NK-92 treated with Interleukin-12 subunit alpha and Interleukin-12 subunit beta, amount 100 ng/mL, for 24 hours (cell line): ENCODE measurements around the gene CLPTM1.
A peak's percentile ranks its signal among the peaks of the same experiment; 100 is the strongest.

Experiments
- DNase-seq: peaks from one replicate; lab custom pipeline; 2025; lab: John Stamatoyannopoulos, UW

The CLPTM1 gene

DNA sequence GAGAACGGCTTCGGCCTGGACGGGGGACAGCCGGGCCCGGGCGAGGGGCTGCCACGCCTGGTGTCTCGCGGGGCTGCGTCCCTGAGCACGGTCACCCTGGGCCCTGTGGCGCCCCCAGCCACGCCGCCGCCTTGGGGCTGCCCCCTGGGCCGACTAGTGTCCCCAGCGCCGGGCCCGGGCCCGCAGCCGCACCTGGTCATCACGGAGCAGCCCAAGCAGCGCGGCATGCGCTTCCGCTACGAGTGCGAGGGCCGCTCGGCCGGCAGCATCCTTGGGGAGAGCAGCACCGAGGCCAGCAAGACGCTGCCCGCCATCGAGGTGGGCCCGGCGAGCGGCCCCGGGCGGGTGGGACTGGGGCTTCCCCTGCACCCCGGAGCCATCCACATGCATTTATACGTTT is 56.8 kb downstream of the CLPTM1 start:
- no peak for DNase-seq

DNA sequence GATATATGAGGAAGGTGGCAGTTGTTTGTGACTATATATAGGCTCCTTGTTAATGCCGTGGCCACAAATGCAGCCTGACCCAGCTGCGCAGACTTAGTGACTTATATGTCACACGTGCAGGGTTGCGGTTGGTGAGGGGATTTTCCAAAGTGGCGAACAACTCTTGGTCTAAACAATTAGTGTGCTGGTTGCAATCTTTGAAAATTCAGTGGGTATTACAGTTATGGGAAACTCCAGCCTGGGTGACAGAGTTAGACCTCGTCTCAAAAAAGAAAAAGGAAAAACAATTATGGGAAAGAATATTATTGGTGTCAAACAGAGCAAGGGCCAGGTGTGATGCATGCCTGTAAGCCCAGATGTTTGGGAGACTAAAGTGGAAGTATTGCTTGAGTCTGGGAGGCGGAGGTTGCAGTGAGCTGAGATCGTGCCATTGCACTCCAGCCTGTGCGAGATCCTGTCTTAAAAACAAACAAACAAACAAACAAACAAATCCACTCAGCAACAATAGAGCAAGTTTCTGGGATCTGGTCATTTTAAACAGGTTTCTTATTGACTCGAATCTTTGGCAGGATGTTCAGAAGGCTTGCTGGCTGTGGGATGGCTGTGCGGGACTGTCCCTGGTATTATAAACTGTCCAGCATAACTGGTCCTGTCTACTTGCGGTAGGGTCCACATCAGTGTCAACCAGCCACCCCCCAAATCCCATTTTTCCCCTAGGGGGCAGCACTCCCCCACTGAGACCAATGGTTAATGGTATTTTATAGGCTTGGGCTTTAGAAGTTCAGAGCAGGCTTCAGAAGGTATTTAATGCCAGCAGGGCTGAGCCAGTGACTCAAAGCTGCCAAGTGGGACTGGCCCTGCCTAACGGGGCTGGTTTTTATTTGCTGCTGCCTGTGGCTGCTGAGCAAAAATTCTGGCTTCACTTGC is 61.5 kb downstream of the CLPTM1 start:
- peak; percentile 45 for DNase-seq

- no peak for DNase-seq
These were observed 64.0 kb downstream of the CLPTM1 start for GRCh38 chr19:45019187-45019586.

GRCh38 chr19:45020071-45020470 is 64.9 kb downstream of the CLPTM1 start:
- no peak for DNase-seq

GRCh38 chr19:45021971-45022370 is 66.8 kb downstream of the CLPTM1 start:
- DNase-seq: no peak

DNA sequence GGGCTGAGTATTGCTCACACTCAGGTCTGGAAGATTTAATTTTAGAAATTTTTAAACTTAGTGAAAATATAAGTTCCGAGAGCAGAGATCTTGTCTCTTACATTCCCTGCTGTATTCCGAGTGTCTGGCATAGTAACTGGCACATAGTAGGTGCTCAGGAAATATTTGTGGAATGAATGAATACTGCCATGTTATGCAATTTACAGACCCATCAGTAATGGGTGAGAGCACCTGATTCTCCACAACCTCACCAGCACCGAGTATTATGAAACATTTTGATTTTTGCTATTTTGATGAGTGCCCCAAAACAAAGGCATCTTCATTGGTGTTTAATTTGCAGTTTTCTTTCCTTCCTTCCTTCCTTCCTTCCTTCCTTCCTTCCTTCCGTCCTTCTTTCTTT is 67.9 kb downstream of the CLPTM1 start:
- no peak for DNase-seq

- no peak for DNase-seq
These were observed 70.1 kb downstream of the CLPTM1 start for GRCh38 chr19:45025264-45025663.

DNA sequence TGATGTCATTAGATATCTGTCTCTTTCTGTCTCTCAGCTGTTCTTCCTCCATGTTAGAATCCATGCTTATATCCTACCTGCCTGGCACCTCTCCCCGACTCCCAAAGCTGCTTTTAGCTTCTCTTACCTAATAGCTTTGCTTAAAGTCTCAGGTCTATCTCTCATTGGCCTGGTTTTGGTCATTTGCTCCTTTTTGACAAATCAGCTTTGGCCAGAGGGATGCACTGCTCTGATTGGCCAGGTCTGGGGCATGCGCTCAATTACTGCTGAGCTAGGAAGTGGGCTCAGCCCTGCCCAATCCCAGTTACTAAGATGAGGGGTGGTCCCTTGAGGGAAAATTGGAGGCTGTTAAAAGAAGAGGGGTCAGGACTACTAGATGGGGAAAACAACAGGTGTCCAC is 72.2 kb downstream of the CLPTM1 start:
- no peak for DNase-seq

- no peak for DNase-seq
These were observed 75.6 kb downstream of the CLPTM1 start for GRCh38 chr19:45030825-45031224.

DNA sequence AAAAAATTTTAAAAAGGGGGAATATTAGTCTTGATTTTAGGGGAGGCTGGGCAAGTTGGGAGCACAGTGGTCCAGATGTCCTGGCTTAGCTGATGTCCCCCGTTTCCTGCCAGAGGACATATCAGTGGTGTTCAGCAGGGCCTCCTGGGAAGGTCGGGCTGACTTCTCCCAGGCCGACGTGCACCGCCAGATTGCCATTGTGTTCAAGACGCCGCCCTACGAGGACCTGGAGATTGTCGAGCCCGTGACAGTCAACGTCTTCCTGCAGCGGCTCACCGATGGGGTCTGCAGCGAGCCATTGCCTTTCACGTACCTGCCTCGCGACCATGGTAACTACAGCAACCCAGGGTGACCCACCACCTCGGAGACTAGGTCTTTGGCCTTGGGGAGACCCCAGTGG is 77.2 kb downstream of the CLPTM1 start:
- no peak for DNase-seq

GRCh38 chr19:45035755-45036154 is 80.6 kb downstream of the CLPTM1 start:
- DNase-seq: no peak

GRCh38 chr19:45037393-45038169 is 82.4 kb downstream of the CLPTM1 start:
- DNase-seq: no peak

GRCh38 chr19:45038931-45039893 is 84.0 kb downstream of the CLPTM1 start, which contains the start of gene CLASRP:
Gene CLASRP, plus strand, starts transcription at chr19:45039045. Its CDS starts 1,168 bp downstream, at chr19:45040213.
- peak; percentile 77 for DNase-seq

DNA sequence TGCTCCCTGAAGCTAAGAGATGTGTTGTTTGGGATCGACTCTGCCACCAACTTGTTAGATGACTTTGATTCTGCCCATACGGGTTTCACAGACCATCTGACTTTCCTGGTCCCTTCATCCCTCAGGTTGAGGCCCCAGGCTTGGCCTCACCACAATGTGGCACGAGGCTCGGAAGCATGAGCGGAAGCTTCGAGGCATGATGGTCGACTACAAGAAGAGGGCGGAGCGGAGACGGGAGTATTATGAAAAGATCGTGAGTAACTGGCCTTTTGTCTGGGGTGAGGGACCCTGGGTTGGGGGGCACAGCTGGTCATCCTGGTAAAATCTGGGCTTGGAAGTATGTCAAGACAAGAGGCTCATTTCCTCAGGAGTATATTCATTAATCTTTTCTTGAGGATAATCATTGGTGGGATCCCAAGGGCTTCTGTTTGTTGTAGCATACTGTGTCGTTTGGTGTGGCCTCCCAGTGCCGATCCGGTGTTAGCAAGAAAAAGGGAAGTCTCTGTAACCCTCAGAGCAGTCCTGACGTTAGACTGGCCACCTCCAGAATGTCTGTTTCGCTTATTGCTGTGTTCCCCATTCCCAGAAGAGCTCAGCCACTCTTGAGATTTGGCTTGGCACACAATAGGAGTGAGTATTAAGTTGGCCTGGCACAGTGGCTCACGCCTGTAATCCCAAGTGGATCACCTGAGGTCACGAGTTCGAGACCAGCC is 85.0 kb downstream of the CLPTM1 start:
- DNase-seq: no peak

DNA sequence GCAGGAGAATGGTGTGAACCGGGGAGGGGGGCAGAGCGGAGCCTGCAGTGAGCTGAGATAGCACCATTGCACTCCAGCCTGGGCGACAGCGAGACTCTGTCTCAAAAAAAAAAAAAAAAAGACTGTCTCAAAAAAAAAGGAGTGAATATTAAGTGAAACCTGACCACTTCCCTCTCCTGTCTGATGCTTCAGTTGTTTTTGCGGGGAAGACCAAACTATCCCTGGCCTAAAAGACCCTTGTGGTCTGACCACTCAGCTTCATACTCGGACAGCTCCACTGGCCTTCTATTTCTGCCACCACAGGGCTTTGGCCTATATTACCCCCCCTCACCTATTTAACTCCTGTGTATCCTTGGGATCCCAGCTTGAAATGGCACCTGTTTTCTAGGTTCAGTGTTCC is 85.9 kb downstream of the CLPTM1 start:
- no peak for DNase-seq
